ENCODE data around the gene B9D1.

GRCh38 chr17:19369846-19370492 is 7.4 kb upstream of the B9D1 start:
- TF ChIP-seq CTCF (IDR thresholded peaks at IDR 0.05 in 4 of 5, conservative IDR thresholded peaks at IDR 0.05 in 1 of 5) (no peak), POLR2A (IDR thresholded peaks at IDR 0.05) (no peak)
